ENCODE data around the gene SLC37A3. TPM values are rescaled to one million over a fixed set of nuclear protein-coding genes. Genes with fewer than 3 reads are reported as not detected.

Gene SLC37A3
- total RNA-seq, 4 donors from 2014 or later, result 39.5 to 69.9 (median 51.7) TPM

- Histone ChIP-seq H3K4me1 (no peaks in the 10 kb centered on the region), H3K4me3 (no peak overlapping the region), H3K27ac (no peak overlapping the region), H3K36me3 (no peaks in the 10 kb centered on the region), H3K27me3 (no peaks in the 10 kb centered on the region), H3K9me3 (no peaks in the 10 kb centered on the region)
- DNase-seq (ENCODE audit: low spot score in 2 of 2), result no peak
- WGBS, 2 donors, result 90 to 97% methylated on average over 8 of the region's 8 CpGs
- TF ChIP-seq POLR2A (IDR thresholded peaks at IDR 0.05) (no peak), EP300 (IDR thresholded peaks at IDR 0.05) (no peak), CTCF (IDR thresholded peaks at IDR 0.05) (no peak)
Observed at GRCh38 chr7:140295224-140295738, 103.0 kb downstream of the SLC37A3 start.

GRCh38 chr7:140294454-140294853 is 103.9 kb downstream of the SLC37A3 start:
- no peaks in the 10 kb centered on the region for H3K4me1 ChIP-seq
- H3K36me3 ChIP-seq, result no peaks in the 10 kb centered on the region
- H3K4me3 ChIP-seq, result no peak overlapping the region
- H3K27me3 ChIP-seq, result no peaks in the 10 kb centered on the region
- TF ChIP-seq POLR2A (IDR thresholded peaks at IDR 0.05), result no peak
- TF ChIP-seq EP300 (IDR thresholded peaks at IDR 0.05), result no peak
- TF ChIP-seq CTCF (IDR thresholded peaks at IDR 0.05), result no peak
- no peak for DNase-seq (ENCODE audit: low spot score in 2 of 2)
- no peaks in the 10 kb centered on the region for H3K9me3 ChIP-seq
- no peak overlapping the region for H3K27ac ChIP-seq
- WGBS, 2 donors, result 86 to 89% methylated on average over 2 of the region's 2 CpGs

GRCh38 chr7:140292438-140292837 is 105.9 kb downstream of the SLC37A3 start:
- no peak overlapping the region for H3K27ac ChIP-seq
- H3K36me3 ChIP-seq, result no peaks in the 10 kb centered on the region
- no peaks in the 10 kb centered on the region for H3K4me1 ChIP-seq
- TF ChIP-seq POLR2A (IDR thresholded peaks at IDR 0.05) (no peak), EP300 (IDR thresholded peaks at IDR 0.05) (no peak), CTCF (IDR thresholded peaks at IDR 0.05) (no peak)
- WGBS, 2 donors, result 87 to 97% methylated on average over 25 to 31 of the region's 31 CpGs
- no peak overlapping the region for H3K4me3 ChIP-seq
- H3K9me3 ChIP-seq, result no peaks in the 10 kb centered on the region
- H3K27me3 ChIP-seq, result no peaks in the 10 kb centered on the region
- no peak for DNase-seq (ENCODE audit: low spot score in 2 of 2)

- Histone ChIP-seq H3K27me3 (no peaks in the 10 kb centered on the region), H3K27ac (no peak overlapping the region), H3K4me1 (no peaks in the 10 kb centered on the region), H3K4me3 (no peak overlapping the region), H3K36me3 (no peaks in the 10 kb centered on the region), H3K9me3 (no peaks in the 10 kb centered on the region)
- DNase-seq (ENCODE audit: low spot score in 2 of 2), result no peak
- TF ChIP-seq CTCF (IDR thresholded peaks at IDR 0.05), result no peak
- TF ChIP-seq POLR2A (IDR thresholded peaks at IDR 0.05), result no peak
- TF ChIP-seq EP300 (IDR thresholded peaks at IDR 0.05), result no peak
- WGBS, 2 donors, result 87 to 90% methylated on average over 6 of the region's 6 CpGs
Observed at GRCh38 chr7:140289804-140290203, 108.5 kb downstream of the SLC37A3 start.

- Histone ChIP-seq H3K9me3 (no peaks in the 10 kb centered on the region), H3K4me3 (no peak overlapping the region), H3K27me3 (no peaks in the 10 kb centered on the region), H3K4me1 (no peaks in the 10 kb centered on the region), H3K27ac (no peak overlapping the region), H3K36me3 (no peaks in the 10 kb centered on the region)
- TF ChIP-seq CTCF (IDR thresholded peaks at IDR 0.05) (no peak), EP300 (IDR thresholded peaks at IDR 0.05) (no peak), POLR2A (IDR thresholded peaks at IDR 0.05) (no peak)
- WGBS, 2 donors, result 92 to 95% methylated on average over 3 of the region's 3 CpGs
- no peak for DNase-seq (ENCODE audit: low spot score in 2 of 2)
Observed at GRCh38 chr7:140287988-140288387, 110.3 kb downstream of the SLC37A3 start.
